GM18502 (cell line): Measurements from ENCODE around the gene MOGAT3.

Experiments used
- ATAC-seq: cut with Tn5 transposase; IDR thresholded peaks from one replicate; pipeline ENCODE4 v1.9.1; 2021; ENCODE audit warnings: mild to moderate bottlenecking; ENCODE audit not compliant: unreplicated experiment, poor library complexity

Gene MOGAT3

DNA sequence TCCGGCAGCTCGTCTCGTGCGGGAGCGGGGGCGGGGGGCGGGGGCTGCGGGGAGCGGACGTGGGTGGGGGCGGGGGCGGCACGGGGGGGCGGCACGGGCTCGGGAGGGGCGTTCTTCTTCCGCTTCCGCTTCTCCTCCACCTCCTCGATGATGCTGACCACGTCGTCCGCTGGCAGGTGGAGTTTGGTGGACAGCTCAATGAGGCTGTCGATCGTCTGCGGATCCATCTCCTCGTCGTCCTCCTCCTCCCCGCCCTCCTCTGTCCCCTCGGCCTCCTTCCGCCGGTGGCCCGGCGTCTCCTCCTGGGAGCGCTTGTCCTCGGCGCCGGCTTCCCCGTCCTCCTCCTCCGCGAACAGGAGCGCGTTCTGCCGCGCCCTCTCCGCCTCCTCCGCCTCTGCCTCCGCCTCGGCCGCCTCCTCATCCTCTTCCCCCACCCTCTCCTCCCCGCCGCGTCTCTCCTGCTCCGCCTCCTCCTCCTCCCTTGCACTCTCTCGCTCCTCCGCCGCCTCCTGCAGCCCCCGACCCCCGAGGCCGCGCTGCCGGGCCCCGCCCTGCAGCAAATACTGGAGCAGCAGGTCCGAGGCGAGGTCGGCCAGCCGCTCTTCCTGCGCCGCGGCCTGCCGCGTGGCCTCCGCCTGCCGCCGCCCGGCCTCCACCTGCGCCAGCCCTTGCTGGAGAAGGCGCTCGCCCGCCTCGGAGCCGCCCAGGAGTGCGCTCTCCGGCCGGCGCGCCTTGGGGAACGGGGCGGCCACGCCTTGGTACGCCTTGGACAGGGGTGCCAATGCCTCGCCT lies 37.4 kb downstream of the MOGAT3 start:
- no peak for ATAC-seq

- no peak for ATAC-seq
Observed at GRCh38 chr7:101162551-101163278, 38.1 kb downstream of the MOGAT3 start.

DNA sequence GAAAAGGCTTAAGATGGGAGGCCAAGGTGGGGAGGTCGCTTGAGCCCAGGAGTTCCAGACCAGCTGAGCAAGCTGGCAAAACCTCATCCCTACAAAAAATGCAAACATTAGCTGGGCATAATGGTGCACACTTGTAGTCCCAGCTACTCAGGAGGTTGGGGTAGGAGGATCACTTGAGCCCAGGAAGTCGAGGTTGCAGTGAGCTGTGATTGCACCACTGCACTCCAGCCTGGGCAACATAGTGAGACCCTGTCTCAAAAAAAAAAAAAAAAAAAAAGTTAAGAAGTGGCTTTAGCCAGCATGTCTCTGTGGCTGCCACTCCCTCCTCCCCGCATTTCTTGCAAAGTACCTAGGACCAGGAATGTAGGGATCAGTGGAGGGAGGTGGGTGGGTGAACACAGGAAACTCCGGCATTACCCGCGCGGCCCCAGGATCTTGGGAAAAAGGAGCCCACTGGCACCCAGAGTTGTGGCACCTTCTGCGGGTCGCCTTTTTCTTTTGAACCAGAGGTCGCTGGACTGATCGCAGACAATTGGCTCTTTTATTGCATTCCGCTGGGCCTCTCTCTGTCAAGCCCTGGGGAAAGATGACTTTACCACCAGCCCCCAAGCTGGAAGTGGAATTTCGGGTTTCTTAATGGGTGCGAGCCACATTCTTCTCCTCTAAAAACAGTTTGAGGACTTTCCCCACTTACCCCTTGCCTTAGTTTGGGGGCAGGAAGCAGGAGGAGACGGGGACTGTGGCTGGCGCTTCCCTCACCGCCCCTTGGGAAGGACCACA lies 39.0 kb downstream of the MOGAT3 start:
- ATAC-seq: no peak

GRCh38 chr7:101160910-101161309 lies 39.9 kb downstream of the MOGAT3 start:
- ATAC-seq: no peak

- no peak for ATAC-seq
Observed at GRCh38 chr7:101159696-101160674, 40.9 kb downstream of the MOGAT3 start.

DNA sequence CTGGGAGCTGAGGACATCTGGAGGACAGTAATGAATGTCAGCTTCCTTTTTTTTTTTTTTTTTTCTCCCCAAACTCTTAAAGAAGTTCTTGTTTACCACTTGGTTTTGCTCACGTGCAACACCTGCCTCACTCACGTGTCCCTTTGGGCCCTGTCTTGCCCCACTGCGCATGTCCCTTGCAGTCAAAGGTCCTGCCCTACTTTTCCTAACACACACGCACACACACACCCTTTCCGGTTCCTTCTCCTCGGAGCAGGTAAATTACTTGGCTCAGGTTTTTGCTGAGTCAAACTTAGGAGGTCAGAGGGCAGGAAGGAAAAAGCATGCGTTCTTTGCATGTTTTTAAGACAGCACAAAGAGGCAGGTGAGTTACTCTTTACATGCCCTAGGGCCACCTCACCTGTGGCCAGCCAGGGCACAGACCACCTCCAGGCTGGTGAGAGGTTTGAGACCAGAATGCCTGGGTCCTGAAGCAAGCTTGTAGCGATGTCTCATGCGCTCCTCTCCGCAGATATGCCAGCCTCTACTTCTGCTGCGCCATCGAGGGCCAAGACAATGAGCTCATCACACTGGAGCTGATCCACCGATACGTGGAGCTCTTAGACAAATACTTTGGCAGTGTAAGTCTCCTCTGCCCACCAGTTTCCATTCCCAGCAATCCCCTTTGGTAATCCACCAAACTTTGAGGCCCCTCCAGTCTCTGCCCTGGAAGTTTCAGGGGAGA lies 43.8 kb downstream of the MOGAT3 start:
- no peak for ATAC-seq

GRCh38 chr7:101156277-101156676 lies 44.6 kb downstream of the MOGAT3 start:
- ATAC-seq: no peak

DNA sequence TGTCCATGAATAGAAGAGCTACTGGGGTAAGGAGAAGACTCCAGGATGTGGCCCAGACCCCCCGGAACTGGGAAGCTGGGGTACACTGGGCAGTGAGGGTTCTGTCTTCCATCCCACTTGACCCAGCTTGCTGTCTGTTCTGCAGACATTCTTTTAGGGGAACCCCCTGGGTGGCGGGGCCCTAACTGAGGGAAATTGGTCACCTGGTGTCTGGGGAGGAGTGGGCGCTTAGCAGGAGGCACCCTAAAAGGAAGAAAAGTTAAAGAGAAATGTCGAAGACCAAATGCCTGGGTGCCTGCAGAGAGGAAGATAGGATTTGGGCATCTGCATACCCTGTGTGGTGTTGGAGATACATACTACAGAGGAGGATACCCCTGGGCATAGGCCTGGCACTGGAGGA lies 45.5 kb downstream of the MOGAT3 start:
- no peak for ATAC-seq

DNA sequence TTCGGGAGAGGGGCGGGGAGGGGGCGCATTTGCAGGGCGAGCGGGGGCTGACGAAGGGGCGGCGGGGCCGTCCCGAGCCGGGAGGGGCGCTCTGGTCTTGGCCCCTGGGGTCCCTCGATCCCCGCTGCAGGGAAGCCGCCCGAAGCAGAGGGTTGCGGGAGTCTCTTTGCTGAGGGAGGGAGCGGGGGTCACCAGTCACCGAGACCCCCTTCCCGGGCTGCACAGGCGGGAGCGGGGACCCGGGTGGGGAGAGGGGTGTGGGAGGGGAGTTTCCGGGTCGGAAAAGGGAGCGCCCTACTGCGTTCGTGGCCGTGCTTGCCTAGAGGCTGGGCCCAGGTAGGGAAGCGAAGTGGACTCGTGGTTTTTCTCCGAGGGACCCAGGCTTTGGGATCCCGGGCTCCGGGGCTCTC lies 46.1 kb downstream of the MOGAT3 start:
- peak; percentile 24 for ATAC-seq

DNA sequence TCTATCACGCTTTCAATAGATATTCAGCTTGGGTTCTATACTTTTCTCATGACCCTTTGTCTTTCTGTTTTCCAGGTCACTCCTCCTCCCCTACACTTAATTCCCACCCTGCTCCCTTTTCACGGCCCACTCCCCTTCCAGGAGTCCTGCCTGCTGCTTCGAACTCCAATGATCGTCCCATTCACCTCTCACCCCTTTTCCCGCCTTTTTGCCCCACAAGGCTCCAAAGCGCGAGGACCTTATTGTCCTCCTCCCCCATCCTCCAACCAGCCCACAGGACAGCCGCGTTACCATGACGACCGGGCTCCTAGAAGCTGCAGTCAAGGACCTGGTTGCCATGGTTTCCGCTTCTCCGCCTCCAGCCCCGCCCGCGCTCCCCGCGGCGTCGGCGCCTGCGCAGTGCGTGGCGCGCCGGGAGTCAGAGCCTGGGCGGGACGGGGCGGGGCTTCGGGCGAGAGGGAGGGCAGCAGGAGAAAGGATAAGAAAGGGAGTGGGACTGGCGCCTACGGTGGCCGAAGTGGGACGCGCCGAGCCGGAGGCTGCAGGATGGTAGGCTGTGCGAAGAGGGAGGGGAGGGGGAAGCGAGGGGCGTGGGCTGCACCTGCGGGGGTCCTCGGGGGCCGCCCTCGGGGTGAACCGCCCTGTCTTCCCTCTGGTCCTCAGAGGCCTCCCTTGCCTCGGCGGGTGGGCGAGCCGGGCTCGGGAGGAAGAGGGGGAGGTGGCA lies 46.7 kb downstream of the MOGAT3 start, which contains the start of gene AP1S1:
Gene AP1S1, plus strand, starts transcription at position 508 of the 724 bp plus-strand sequence. Its CDS starts 39 bp downstream, at position 547.
- ATAC-seq: peak; percentile 82

DNA sequence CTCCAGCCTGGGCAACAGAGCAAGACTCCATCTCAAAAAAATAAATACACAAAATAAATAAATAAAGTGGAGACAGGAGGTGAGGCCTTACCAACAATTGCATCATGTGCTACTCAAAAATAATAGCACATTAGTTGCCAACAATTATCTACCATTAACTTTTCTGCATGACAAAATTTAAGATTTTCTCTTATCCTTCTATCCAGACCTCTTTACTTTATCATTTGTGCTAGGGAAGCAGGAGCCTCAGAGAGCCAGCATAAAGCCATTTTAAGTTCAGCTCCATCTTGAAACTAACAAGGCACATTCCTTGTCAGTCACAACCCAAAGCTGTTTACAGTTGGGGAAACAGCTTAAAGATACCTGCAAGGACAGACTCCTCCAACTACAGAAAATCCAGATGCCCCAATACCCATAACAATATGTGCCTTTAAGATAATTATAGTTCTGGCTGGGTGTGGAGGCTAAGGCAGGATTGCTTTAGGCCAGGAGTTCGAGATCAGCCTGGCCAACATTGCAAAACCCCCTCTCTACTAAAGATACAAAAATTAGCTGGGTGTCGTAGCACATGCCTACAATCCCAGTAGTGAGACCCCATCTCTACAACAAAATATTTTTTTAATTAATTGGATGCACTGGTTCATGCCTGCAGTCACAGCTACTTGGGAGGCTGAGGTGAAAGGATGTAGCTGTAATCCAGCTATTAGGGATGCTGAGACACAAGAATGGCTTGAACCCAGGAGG lies 48.8 kb downstream of the MOGAT3 start:
- no peak for ATAC-seq
